CD4-positive, alpha-beta T cell treated with Interleukin-17A for 1 hour (primary cell): ENCODE measurements around the gene MYH10.

Experiments
- DNase-seq: peaks from one replicate; pipeline ENCODE4 v3.0.0-alpha.2; 2020

Gene MYH10

DNA sequence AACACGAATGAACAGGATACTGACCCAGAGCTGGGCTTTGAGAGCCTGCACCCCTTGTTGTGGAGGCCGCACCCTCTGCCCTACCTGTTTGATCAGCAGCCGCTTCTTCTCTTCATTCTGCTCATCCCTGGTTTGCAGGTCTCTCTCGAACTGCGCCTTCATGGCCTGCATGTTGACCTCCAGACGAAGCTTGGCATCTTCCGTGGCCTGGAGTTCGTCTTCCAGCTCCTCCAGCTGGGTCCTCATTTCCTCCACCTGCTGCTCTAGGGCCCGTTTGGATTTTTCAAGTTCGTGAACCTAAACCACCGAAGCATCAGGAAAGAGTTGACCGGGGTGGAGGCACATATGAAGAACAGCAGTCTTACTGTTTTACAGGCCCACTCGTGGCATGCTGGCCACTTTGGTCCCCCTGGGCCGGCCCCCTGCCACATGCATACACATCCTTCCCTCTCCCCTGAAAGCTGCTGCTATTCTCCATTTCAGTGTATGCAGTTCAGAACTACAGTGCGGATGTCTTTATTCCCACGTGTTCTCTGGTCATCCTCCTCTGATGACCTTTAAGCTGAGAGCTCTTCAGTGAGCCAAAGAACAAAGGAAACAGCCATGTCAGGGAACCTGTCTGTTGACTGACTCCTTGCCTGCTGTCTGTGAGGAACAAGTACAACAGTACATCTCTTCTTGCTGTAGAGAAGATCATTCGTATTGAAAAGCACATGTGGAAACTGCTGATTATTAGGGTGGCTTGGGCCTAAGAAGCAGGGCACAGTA lies 140.1 kb downstream of the MYH10 start:
- DNase-seq, result no peak

- no peak for DNase-seq
Measured at GRCh38 chr17:8489841-8490240, 140.7 kb downstream of the MYH10 start.

DNA sequence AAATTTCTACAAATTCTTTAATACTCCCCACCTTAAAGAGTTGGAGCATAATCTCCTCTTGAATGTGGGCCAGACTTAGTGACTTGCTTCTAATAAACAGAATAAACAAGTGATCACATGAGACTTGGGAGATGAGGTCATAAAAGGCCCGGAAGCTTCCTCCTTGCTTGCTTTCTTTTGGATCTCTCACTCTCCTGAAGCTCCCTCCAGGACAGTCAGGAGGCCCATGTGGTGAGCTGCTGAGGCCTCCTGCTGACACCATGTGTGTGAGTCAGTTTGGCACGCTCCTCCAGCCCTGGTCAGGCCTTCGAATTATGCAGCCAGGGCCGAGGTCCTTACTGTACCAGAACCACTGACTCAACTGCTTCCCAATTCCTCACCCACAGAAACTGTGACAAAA lies 141.6 kb downstream of the MYH10 start:
- DNase-seq, result no peak

DNA sequence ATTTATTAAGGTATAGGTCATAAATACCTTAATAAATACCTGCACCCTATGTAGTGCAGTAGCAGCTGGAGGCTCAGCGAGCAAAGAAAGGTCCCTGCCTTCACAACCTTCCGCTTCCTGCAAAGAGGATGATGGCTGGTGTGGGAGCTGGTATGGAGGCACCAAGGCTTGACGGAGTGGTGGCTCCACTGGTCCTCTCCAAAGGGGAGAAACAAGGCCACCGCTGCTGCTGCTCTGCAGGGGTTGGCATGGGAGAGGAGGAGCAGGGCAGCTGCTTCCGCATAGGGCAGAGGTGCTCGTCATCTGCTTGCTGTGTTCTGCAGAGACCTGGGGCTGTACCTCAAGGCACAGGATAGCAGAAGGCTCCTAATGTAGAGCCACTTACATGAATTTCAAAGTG lies 142.0 kb downstream of the MYH10 start:
- no peak for DNase-seq

GRCh38 chr17:8487743-8488142 lies 142.8 kb downstream of the MYH10 start:
- no peak for DNase-seq

GRCh38 chr17:8487130-8487645 lies 143.3 kb downstream of the MYH10 start:
- no peak for DNase-seq

DNA sequence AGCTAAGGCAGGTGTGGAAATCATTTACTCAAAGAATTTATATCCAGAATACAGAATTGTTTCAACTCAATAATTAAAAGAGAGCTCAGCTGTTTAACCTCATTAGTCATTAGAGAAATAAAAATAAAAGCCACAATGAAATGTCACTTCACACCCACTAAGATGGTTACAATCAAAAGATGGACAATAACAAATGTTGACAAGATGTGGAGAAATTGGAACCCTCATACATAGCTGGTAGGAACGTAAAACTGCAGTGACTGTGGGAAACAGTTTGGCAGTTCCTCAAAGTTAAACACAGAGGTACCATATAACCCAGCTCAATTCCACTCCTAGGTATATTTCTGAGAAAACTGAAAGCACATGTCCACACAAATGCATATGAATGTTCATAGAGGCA lies 145.0 kb downstream of the MYH10 start:
- no peak for DNase-seq

- DNase-seq, result no peak
Measured at GRCh38 chr17:8484465-8484864, 146.1 kb downstream of the MYH10 start.

- DNase-seq, result no peak
Measured at GRCh38 chr17:8482546-8482945, 148.0 kb downstream of the MYH10 start.

- DNase-seq, result no peak
Measured at GRCh38 chr17:8481703-8482102, 148.8 kb downstream of the MYH10 start.

- no peak for DNase-seq
Measured at GRCh38 chr17:8481089-8481488, 149.4 kb downstream of the MYH10 start.

GRCh38 chr17:8480011-8480976 lies 150.2 kb downstream of the MYH10 start:
- DNase-seq, result no peak

DNA sequence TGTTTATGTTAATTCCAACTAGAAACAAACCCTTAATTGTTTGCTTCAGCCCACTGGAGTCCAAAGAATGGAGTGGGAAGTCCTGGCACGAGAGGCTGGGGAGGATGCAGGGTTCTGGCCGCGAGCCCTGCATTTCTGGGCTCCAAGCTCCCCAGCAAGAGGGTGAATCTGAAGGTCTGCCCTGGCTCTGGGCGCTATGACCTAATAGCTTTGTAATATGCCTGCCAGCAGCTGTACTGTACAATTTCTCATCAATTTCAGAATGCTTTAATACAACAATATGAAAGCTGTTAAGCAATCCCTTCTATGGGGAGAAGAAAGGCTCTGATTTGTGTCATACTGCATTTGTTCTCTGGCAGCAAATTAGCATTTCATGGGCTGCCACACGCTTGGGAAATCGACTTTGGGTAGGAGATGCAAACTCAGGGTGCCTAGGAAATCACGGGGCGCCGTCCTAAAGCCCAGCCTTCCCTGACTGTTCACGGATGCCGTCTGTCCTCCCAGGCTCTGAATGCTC lies 151.0 kb downstream of the MYH10 start:
- DNase-seq, result no peak

- DNase-seq, result no peak
Measured at GRCh38 chr17:8477715-8478441, 152.6 kb downstream of the MYH10 start.

- no peak for DNase-seq
Measured at GRCh38 chr17:8477171-8477570, 153.4 kb downstream of the MYH10 start.

DNA sequence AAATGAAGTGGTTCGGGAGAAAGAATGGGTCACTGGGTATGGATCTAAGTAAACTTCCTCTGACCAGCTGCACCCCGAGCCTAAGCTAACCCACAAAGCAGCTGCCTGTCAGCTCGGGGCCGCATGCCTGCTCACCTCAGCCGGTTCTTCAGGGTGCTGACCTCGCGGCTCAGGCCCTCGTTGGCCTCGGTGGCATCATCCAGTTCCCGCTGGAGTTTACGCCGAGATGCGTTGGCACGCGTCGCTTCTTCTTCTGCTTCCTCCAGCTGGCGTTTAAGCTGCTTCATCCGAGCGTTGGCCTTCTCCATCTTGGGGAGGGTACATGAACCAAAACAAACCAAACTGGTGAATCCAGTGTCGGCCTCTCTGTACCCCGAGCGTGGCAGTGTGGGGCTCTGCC lies 153.8 kb downstream of the MYH10 start:
- no peak for DNase-seq

GRCh38 chr17:8475781-8476180 lies 154.7 kb downstream of the MYH10 start:
- DNase-seq, result no peak

GRCh38 chr17:8475227-8475626 lies 155.3 kb downstream of the MYH10 start:
- no peak for DNase-seq

DNA sequence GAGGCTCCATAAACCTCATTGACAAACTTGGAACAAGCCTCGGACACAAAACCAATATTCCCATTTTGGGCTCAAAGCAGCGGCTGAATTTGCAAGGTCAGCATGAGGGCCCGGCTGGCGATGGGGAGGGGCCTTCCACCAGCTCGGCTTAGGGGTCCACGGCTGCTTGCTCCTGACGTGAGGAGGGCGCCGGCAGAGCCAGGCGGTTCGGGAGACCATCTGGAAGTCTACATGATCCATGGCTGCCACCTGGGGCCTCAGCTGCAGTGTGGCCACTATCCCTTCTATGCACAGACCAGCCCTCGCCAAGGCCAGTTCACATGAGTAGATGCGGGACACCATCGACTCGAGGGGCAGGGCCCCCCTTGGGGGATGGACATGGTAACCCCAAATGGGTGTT lies 155.7 kb downstream of the MYH10 start:
- DNase-seq, result no peak

DNA sequence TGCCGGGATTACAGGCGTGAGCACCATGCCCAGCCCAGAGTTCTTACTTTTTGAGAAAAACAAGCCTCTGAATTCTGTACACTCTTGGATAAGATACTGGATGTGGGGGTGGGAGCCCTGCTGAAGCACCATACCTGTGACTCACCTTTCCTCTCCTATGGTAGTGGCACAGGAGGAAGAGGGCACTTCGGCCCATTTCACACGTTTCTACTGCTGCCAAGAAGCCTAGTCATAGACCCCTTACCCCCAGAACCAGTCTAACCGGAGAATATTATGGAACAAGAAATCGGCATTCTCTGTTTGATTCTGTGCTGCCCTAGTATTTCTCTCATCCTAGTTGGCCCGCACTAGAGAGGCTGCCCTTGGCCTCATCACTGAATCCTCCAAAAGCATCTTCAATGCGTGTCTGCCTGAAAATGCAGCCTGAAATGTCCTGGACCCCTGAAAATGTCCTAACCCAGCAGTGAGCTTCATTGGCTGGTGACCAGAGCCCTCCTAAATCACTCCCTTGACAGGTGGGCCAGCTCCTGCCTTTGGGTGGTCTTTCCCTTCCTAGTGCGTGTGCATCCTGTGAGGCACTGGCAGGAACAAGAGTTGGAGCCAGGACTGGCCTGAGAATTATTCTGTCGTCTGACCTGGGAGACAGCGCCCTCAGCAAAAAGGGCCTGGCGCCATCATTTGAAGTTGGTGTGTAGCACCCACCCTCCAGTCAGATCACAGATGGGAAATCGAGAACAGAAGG lies 156.9 kb downstream of the MYH10 start:
- DNase-seq, result no peak

DNA sequence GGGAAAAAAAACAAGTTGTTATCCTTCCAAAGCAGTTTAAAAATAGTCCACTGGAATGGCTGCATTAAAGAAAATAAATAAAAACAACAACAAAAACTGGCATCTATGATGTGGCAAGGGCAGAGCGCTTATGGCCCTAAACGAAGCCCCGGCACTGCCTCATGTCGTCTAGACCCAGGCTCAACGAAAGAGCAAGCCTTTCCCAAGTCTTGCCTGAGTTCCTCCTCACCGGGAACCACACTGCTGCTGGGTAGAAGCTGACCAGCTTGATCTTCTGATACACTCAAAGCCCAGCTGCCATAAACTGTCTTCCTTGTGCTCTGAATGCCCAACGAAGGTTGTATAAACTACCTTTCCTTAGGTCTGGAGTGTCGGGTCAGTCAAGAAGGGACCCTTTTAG lies 157.9 kb downstream of the MYH10 start:
- DNase-seq, result no peak

- DNase-seq, result no peak
Measured at GRCh38 chr17:8470447-8471047, 160.0 kb downstream of the MYH10 start.
